Stromal cell of bone marrow (primary cell): ENCODE measurements around the gene HOXD9.

Experiments used
- DNase-seq: peaks from one replicate; pipeline ENCODE4 v3.0.0-alpha.2; 2012; ENCODE audit warnings: low read depth

Gene HOXD9

GRCh38 chr2:176098366-176099158, 24.0 kb upstream of the HOXD9 start:
- DNase-seq: no peak

GRCh38 chr2:176099159-176099727, 23.3 kb upstream of the HOXD9 start:
- no peak for DNase-seq

GRCh38 chr2:176099728-176100546, 22.6 kb upstream of the HOXD9 start, which contains the start of gene HOXD12:
TSS of gene HOXD12 (plus strand) at chr2:176099795. CDS start at chr2:176099802, 7 bp downstream.
- no peak for DNase-seq

- no peak for DNase-seq
Observed at GRCh38 chr2:176100547-176101140, 21.9 kb upstream of the HOXD9 start.

GRCh38 chr2:176101216-176101830, 21.2 kb upstream of the HOXD9 start:
- no peak for DNase-seq

- no peak for DNase-seq
Observed at GRCh38 chr2:176101842-176102241, 20.7 kb upstream of the HOXD9 start.

- no peak for DNase-seq
Observed at GRCh38 chr2:176102309-176102866, 20.1 kb upstream of the HOXD9 start.

GRCh38 chr2:176103194-176103593, 19.3 kb upstream of the HOXD9 start:
- DNase-seq: no peak

GRCh38 chr2:176103742-176104315, 18.7 kb upstream of the HOXD9 start:
- DNase-seq: no peak

- no peak for DNase-seq
Observed at GRCh38 chr2:176104316-176105077, 18.0 kb upstream of the HOXD9 start.

GRCh38 chr2:176105078-176105729, 17.3 kb upstream of the HOXD9 start:
- no peak for DNase-seq

GRCh38 chr2:176105730-176106580, 16.6 kb upstream of the HOXD9 start:
- DNase-seq: no peak

GRCh38 chr2:176106581-176107539, 15.7 kb upstream of the HOXD9 start, which contains the start of gene HOXD11:
TSS of gene HOXD11 (plus strand) at chr2:176107280. CDS start at chr2:176107356, 76 bp downstream.
- DNase-seq: no peak

GRCh38 chr2:176107731-176108181, 14.8 kb upstream of the HOXD9 start:
- DNase-seq: no peak

GRCh38 chr2:176109192-176109901, 13.2 kb upstream of the HOXD9 start:
- DNase-seq: no peak

- no peak for DNase-seq
Observed at GRCh38 chr2:176109946-176110345, 12.6 kb upstream of the HOXD9 start.
